GM21515 (cell line): Measurements from ENCODE around the gene SCN5A.
A peak's percentile ranks its signal among the peaks of the same experiment; 100 is the strongest.
"Not testable (repeated sequence)": the region's sequence is repeated elsewhere in the genome, so short reads cannot be mapped to it uniquely, and the experiment has no call there.

ENCODE experiments used
- ATAC-seq: cut with Tn5 transposase; IDR thresholded peaks from one replicate; pipeline ENCODE4 v1.9.1; 2021; ENCODE audit not compliant: unreplicated experiment

Gene SCN5A

GRCh38 chr3:38580450-38581382 lies 68.8 kb downstream of the SCN5A start:
- ATAC-seq = no peak

- peak; percentile 67 for ATAC-seq
Observed at GRCh38 chr3:38579551-38580449, 69.7 kb downstream of the SCN5A start.

GRCh38 chr3:38579141-38579540 lies 70.3 kb downstream of the SCN5A start:
- no peak for ATAC-seq

- no peak for ATAC-seq
Observed at GRCh38 chr3:38578551-38578950, 70.9 kb downstream of the SCN5A start.

GRCh38 chr3:38578081-38578475 lies 71.4 kb downstream of the SCN5A start:
- no peak for ATAC-seq

DNA sequence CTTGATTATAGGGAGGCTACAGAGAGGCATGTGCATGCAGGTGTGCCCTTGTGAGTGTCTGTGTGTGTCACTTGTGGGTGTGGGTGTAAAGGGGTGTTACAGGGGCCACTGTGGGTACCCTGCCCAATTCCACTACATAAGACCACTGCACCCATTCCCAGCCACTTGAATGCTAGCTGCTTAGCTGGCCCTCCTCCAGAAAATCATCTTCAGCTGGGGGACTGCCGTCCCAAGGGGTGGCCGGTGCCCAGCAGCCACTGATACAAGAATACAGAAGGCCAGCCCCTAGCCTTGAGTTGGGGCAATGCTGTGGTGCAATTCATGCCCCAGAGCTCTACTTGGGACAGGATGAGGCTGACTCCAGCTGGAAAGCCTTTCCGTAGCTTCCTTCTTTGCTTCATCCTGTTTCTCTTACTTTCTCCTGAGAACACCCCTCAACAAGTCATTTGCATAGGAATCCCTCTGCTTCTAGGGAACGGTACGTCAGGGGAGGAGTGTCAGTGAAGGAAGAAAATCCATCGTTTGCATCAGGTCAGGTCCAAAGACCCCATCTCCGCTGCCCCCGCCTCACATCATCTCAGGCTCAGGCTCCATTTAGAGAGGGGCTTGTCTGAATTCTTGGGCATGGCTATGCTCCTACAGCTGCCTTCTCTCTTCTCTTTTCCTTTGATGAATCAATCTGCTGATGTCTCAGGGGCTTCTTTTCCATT lies 72.0 kb downstream of the SCN5A start:
- ATAC-seq = no peak

DNA sequence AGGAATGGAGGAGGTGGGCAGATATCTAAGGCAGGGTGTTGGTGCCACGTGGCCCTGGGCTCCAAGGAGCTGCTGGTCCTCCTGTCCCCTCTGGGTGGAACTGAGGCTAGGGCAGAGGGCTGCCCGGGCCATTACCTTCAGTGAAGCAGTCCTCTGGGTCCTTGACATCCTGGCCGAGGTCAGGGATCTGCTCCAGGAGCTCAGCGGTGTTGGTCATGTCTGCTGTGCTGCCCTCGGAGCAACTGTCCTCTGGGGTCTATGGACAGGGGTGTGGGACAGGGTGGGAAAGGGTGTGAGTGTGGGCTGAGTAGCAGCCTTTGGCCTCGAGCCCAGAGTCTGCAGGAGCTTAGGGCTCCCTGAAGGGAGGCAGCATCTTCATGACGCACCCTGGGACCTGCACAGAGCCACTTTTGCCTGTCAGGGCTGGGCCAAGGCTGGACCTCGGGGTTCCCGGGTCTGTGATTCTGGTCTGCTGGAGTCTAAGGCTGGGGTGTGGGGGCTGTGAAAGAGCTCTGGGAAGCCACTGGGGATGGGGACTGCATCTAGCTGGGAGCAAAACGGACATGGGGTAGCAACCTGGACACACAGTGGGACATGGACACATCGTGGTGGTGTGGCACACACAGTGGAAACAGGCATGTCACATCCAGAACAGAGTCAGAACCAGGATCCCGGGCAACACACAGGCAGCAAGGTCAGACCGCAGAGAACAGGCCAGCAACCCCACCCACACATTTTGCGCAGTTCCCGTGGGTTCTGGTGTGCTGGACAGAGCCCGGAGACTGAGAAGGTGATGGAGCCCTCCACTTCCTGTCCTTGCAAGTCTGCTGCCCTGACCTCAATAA lies 72.7 kb downstream of the SCN5A start:
- ATAC-seq = no peak

DNA sequence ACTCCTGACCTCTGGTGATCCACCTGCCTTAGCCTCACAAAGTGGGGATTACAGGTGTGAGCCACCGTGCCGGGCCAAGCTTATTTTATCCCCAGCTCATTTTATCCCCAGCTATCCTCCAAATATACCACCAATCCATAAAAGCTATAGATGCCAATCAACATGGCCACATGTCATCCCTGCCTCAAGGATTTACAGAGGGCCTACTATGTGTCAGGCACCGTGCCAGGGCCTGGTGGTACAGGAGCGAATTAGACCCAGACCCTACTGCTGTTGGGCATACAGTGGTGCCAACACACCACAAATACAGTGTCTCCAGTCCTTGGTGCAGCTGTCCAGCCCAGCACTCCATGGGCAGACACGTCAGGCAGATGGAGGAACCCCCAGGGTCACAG lies 73.4 kb downstream of the SCN5A start:
- no peak for ATAC-seq

DNA sequence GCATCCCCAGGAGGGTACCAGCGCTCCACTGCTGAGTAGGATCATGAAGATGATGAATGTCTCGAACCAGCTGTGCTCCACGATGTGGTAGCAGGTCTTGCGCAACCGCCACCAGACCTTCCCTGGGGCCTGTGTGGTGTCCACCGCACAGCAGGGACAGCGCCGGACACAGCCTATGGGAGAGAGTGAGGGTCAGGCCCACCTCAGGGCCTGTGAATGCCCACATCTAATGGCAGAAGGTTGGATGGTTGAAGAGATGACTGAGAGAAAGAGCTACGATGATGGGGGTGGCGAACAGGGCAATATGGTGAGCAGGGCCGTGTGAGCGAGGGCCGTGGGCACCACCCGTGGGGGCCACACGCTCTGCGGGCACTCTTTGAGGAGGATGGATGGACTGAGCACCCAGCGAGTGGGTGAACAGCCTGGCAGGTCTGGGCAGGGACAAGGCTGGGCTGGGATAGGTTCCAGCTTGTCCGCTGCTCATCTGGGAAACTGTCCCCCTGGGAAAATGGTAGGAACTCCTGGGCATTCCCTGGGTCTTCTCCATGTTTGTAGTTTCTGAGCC lies 74.1 kb downstream of the SCN5A start:
- no peak for ATAC-seq

DNA sequence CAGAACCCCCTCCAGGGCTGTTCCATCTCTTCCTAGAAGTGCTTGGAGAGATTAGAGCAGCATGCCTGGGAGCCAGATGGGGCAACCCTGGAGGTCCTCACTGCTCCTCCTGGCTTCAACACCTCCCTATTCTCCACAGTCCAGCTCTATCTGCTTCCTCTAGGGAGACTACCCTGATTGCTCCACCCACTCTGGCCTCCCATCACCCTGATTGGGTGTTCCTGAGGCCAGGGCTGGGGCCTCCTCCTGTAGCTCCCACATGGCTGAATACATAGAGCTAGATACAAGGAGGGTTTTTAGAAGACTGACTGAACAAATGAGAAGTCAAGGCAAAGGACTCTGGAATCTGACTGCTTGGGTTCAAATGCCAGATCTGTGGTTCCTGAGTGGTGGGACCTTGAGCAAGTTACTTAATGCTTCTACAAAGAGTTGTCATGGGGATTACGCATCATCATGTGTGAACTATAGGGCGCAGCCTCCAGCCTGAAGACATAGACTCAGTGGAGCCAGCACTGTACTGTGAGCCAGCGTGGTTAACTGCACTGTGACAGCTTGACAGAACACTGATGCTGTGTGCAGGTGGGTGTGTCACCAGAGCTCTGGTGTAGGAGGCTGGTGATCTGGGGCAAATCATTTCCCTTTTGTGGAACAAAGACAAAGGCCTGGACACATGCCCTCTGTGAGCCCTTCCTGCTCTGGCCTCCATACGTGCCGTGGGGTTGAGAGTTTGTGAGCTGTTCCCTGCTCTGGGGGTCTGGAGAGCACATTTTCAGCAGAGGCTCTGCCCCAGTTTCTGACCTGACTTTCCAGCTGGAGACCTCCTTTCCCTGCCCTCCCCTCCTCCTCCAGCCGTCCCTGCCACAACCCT lies 74.8 kb downstream of the SCN5A start:
- no peak for ATAC-seq

DNA sequence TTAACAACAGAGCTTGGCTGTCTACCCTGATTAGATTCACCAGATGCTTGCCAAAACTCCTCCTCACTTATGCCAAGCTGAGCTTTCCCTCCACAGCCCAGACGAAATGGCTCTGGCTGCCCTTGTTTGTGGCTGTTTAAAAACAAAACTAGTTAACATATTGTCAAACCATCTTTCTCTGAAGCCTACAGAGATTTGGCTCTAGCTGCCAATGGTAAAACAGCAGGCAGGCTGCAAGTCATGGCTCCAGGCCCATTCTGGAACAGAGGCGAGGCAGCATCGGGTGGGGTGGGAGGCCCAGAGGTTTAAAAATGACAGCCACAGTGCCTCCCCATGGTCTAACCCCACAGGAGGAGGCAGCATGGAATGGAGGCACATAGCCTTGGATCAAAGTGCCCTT lies 75.9 kb downstream of the SCN5A start:
- no peak for ATAC-seq

DNA sequence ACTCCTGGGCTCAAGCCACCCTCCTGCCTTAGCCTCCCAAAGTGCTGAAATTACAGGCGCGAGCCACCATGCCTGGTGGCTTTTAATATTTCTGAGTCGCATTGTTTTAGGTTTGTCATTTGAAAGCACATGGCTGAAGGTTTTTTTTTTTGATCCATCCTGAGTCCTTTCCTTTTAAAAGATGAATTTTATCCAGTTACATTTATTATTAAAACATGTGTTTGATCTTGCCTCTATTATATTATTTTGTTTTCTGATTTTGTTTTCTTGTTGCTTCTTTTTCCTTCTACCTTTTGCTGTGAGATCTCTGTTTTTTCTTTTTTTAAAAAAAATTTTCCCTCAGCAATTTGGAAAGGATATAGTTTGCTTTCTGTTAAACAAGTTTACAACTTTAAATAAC lies 76.4 kb downstream of the SCN5A start:
- ATAC-seq = no peak

DNA sequence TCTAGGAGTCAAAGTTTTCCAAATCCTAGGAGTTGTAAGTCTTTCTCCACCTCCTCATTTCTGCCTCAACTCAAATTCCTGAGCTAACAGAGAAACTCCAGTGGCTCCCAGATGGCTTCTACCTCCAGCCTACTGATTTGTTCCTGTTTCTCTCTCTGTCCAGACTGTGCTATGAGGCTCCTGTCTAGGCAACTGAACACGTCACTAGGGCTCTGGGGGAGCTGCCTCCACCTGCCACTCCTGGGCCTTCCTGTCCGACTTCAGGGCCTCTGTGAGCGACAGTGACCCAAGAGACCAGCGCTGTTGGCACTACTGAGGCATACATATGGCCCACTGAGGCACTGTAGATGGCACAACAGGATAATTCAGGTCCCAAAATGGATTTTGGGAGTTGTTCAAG lies 82.0 kb downstream of the SCN5A start:
- ATAC-seq = no peak

DNA sequence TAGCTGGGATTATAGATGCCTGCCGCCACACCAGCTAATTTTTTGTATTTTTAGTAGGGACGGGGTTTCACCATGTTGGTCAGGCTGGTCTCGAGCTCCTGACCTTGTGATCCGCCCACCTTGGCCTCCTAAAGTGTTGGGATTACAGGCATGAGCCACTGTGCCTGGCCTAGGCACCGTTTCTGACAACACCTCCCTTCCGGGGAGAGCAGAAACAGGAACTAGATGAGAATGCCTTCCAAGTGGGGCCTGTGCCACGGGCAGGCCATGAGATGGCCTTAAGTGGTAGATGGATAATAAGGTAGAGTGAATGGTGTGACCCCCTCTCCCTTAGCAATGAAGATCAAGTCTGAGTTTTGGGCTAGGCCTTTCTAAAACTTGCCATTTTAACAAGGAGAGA lies 82.7 kb downstream of the SCN5A start:
- not testable (repeated sequence) for ATAC-seq

DNA sequence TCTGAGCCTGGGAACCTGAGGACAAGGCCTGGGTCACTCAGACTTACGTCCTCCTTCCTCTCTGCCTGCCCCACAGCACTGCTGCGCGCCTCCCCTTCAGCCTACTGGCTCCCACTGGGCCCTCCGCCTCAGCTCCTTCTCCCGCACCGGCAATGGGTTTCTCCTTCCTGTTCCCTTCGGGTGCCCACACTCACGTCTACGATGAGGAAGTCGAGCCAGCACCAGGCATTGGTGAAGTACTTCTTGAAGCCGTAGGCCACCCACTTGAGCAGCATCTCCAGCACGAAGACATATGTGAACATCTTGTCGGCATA lies 83.3 kb downstream of the SCN5A start:
- ATAC-seq = no peak

GRCh38 chr3:38565339-38566214 lies 83.9 kb downstream of the SCN5A start:
- no peak for ATAC-seq

GRCh38 chr3:38564631-38565338 lies 84.7 kb downstream of the SCN5A start:
- ATAC-seq = no peak

DNA sequence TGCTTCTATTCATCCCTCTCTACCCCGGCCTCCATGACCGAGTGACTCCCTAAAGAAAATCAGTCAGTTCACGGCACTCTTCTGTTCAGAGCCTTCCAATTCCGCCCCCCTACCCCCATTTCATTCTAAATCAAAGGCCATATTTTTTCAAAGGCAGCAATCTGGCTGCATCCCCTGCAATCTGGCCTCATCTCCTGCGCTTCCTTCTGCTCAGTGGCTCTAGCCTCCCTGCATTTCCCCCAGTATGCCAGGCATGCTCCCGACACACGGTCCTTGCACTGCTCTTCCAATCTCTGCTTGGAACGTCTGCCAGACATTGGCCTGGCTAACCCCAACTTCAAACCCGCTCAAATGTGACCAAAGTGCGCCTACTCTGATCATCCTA lies 85.6 kb downstream of the SCN5A start:
- no peak for ATAC-seq
